Activated CD8-positive, alpha-beta memory T cell treated with anti-CD3 and anti-CD28 coated beads, Interleukin-2, amount 50 U/mL, for 1 hour (primary cell): ENCODE data around the gene MMAB.
A peak's percentile ranks its signal among the peaks of the same experiment; 100 is the strongest.
"Not testable (repeated sequence)": the region's sequence is repeated elsewhere in the genome, so short reads cannot be mapped to it uniquely, and the experiment has no call there.

ENCODE experiments used
- DNase-seq: peaks from one replicate; pipeline ENCODE4 v3.0.0-alpha.2; 2020; ENCODE audit errors: extremely low read depth

The MMAB gene

GRCh38 chr12:109602132-109602531, 28.8 kb upstream of the MMAB start:
- not testable (repeated sequence) for DNase-seq

DNA sequence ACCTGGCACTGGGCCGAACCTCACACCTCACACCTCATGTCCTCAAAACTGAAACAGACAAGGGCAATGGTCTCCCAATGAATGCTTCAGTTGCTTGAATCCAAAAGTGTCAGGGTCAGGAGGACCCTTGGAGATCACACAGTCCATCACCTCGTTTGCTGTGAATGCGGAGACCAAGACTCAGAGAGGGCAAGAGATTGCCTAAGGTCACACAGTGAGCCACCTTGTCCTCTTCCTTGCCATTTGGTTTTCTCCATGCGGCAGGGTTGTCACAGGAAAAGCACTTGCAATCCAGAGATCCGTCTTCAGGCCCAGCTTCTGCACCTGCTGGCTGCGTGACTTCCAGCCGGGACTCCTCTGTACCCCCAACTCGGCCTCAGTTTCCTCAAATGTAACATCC, 28.3 kb upstream of the MMAB start:
- no peak for DNase-seq

DNA sequence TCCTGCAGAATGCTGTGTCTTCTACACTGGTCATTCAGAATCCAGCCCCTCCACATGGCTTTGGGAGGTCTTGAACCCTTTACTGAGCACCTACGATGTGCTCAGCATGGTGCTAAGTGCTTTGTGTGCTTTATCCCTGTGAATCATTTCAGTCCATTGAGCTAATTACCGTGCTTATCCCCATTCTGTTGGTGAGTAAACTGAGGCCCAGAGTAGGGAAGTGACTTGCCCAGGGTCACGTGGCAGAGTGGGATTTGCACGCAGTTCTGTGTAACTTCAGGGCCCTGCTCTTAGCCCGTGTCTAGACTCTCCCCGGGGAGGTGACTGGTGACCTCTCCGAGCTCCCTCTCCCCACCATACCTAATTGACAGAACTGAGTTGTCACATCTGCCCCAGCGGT, 27.7 kb upstream of the MMAB start:
- no peak for DNase-seq

DNA sequence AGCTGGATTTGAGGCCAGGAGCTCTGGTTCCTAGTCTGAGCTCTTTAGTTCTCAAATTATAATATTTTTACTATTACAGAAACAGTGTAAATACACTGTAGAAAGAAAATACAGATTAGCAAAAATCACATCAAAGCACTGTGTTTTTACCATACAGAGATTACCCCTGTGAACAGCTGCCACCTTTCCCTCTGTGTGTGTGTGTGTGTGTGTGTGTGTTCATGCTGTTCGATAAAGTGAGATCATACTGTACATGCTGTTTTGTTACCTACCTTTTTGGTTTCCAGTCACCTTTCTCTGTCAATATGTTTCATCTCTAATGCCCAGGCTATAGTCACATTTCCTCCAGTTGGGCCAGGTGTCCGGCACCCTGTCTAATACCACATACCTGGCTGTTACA, 27.2 kb upstream of the MMAB start:
- DNase-seq: no peak

- DNase-seq: no peak
These were observed 25.8 kb upstream of the MMAB start for GRCh38 chr12:109599087-109599486.

DNA sequence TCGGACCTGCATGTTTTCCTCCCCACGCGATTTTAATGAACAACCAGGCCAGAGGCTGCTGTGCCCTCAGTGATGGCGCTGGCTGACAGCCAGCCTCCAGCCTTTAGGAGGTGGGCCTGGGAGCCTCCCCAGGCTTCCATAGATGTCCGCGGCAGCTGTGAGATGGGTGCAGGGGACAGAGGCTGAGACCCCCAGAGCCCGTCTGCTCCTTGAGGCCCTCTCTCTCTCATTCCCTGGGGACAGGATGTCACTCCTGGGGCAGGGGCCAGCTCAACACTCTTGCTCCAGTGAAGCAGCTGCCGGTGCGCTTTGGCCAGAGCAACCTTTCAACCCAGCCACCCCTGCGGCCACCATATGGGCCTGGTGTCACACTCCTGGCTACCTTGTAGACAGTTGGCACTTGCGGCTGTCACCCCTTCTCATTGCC, 25.1 kb upstream of the MMAB start:
- DNase-seq: no peak

- peak; percentile 12 for DNase-seq
These were observed 24.6 kb upstream of the MMAB start for GRCh38 chr12:109597795-109598427.

- DNase-seq: no peak
These were observed 24.1 kb upstream of the MMAB start for GRCh38 chr12:109597414-109597794.

DNA sequence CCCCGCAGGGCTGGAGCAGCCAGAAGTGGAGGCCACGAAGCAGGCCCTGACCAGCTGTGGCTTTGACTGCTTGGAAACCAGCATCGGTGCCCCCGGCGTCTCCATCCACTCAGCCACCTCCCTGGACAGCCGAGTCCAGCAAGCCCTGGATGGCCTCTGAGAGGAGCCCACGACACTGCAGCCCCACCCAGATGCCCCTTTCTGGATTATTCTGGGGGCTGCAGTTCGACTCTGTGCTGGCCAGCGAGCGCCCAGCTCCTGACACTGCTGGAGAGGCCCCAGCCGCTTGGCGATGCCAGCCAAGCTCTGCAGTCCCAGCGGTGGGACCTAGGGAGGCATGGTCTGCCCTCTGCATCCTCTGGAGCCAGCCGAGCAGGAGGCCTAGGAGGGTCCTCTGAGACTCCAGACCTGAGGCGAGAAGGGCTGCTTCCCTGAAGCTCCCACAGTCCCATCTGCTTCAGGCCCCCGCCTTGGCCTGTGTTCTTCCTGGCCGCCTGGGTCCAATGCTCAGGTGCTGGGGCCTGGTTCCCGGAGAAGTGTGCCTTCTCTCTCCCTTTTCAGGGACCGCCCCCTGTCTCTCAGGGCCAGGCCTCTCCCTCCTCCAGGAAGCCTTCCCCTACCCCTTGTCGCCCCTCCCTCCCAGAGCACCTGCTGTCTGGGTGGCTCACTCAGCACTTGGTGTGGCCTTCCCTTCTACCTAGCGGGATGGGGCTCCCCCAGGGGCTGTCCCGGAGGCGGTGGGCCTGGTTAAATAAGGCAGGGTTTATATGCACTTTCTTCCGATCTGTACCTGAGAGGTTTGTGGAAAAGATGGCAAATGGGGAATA, 23.3 kb upstream of the MMAB start:
- no peak for DNase-seq

DNA sequence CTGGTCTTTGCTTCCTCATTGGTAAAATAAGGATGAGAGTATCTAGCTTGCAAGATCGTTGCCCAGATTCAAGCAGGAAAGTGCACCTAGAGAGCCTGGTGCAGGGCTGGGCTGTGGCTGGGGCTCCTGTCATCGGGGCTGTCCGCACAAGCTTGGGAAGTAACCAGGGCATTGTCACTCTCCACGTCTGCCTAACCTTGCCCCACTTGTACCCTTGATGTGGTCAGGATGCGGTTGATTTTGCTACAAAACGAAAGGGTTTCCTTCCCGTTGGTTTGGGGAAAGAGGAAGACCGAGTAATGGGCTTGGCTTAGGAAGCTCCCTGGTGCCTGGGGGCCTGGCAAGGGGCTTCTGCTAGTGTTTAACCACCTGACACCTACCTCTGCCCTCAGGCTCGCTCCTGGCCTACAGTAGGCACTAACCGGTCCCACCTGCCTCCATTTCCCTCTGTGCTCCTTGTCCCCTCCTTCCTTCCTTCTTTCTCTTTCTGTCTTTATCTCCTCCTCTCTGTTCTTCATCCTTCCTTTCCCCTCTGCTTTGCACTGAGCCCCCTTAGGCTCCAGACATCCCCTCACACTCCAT, 22.1 kb upstream of the MMAB start:
- no peak for DNase-seq

DNA sequence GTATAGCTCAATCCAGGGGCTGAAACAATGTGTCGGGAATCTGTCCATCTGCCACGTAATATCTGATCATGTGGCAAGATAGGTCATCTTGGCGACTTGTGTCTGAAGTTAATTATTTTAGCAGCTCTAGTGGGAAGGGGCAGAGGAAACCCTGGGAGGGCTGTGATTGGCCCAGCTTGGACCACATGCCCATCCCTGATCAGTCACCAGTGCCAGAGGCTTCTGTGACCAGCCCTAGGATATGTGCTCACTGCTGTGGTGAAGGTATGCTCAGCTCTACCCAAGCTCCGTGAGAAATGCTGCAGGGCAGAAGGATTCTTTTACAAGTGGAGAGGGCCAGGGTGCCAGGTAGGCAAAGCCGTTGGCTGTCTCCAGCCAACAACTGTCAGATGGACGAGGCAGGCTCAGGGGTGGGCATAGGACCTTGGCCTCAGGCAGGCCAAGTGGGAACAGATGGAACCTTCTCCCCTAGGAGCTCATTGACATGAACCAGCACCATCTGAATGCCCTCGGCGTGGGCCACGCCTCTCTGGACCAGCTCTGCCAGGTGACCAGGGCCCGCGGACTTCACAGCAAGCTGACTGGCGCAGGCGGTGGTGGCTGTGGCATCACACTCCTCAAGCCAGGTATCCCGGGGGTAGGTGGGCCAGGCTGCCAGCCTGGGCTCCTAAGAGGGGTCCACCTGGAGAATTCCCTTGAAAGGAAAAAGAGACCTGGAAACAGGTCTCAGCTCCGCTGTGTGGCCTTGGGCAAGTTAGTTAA, 21.4 kb upstream of the MMAB start:
- DNase-seq: no peak

DNA sequence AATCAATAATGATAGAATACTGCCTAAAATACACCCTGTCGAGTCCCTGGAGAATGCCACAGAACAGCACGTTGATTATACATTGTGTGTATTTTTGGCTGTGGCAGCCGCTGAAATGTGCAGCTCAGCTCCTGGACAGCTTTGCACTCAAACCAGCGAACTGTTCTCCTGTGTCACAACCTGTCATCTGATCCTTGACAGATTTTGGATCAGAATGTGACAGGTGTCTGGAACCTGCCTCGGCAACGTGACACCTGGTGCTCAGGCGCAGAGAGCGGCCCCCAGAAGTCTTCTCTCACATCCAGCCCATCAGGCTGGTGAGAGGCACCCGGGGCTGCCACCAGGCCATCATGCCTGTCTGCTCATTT, 19.6 kb upstream of the MMAB start:
- DNase-seq: no peak

DNA sequence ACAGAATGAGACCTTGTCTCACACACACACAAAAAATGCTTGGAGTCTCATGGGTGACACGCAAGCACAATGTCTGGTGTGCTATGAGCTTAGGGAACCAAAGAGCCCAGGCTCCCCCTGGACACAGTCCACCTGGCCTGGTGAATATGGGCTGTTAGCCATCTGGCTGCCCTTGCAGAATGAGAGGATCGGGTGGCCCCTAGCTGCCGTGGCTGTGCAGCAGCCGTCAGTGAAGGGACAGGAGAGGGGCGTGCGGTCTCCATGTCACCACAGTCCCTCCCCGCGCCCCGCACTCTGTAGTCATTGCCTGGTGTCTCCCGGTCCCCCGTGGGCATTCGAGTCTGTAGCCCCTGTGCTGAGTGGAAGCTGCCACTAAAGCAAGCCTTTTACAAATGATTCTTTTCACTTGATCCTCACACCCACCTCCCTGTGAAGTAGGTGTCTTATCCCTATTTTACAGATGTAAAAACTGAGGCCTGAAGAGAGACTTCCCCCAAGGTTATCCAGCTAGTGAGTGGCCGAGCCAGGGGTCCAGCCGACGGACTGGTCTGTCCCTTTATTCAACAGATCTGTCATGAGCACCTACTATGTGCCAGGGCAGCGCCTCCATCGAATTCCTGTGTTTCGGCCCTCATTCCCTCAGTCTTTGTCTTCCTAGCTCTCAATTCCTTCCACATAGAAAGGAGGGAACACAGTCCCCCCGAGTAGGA, 19.0 kb upstream of the MMAB start:
- DNase-seq: no peak

- no peak for DNase-seq
These were observed 17.7 kb upstream of the MMAB start for GRCh38 chr12:109591041-109591440.

DNA sequence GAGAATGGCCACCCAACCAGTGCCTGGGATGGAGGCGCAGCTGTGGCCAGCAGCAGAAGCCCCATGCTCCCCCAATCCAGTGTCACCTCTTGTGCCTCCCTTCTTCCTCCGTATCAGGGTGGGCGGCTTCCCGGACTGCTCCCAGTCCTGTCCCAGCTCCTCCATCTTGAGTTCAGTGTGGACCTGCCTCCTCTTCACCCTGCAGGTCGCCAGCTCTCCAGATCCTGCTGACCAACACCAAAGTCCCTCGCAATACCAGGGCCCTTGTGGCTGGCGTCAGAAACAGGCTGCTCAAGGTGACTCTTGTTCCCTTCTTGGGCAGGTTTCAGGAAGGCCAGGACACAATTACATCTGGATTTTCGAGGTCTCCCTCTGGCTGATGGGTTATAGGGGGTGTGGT, 17.3 kb upstream of the MMAB start:
- no peak for DNase-seq

DNA sequence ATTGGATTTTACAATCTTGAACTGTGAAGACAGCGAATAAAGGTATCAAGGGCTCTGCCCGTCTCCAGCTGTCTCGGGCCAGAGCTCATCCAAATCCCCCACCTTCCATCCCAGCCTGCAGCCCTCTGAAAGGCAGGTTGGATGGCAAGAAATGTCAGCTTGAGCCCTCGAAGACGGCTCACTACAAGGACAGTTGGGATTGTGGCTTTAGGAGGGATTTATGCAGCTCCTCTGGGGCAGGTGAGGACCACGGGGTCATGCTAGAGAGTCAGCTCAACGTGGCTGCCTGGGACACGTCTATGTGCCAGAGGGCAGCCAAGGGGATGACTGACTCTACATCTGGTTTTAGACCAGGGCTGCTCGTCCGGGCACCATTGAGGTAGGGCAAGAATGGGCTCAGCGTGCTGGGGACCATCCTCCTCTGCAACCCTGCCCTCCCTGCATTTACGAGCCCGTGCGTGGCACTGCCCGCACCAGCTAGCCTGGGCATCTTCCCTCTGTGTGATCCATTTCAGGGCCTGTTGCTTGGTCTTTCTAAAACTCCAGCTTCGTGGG, 16.5 kb upstream of the MMAB start:
- no peak for DNase-seq

- no peak for DNase-seq
These were observed 15.9 kb upstream of the MMAB start for GRCh38 chr12:109589240-109589590.

DNA sequence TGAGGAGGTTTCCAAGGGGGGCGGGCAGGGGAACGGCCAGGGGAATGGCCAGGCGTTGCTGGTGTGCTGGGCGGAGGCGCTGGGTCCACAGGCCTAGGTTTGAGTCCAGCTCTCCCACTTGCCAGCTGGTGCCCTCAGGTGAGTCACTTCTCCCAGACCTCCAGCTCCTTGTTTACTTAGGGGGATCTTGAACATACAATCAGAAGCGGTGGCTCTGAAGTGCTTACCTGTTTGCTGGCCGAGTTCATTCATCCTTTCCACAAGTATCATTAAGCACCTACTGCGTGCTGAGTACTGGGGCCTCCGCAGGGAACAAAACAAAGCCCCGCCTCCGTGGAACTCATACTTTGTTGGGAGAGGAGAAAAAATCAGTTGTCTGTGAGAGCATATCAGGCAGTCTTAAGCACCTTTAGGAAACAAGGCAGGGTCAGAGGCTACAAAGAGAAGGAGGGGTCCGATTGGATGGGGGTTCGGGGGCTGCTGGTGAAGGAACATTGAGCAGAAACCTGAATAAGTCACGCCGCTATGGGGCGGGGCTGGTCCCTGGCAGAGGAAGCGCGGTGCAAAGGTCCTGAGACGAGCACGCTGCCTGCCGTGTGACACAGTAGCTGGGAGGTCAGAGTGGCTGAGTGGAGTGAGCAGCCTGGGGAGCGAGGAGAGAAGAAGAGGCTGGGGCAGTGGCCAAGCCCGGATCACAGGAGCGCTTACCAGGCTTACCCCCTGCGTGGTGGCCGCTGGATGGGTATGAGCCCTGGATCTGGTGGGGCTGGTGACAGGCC, 15.3 kb upstream of the MMAB start:
- no peak for DNase-seq

- no peak for DNase-seq
These were observed 14.6 kb upstream of the MMAB start for GRCh38 chr12:109587921-109588320.

DNA sequence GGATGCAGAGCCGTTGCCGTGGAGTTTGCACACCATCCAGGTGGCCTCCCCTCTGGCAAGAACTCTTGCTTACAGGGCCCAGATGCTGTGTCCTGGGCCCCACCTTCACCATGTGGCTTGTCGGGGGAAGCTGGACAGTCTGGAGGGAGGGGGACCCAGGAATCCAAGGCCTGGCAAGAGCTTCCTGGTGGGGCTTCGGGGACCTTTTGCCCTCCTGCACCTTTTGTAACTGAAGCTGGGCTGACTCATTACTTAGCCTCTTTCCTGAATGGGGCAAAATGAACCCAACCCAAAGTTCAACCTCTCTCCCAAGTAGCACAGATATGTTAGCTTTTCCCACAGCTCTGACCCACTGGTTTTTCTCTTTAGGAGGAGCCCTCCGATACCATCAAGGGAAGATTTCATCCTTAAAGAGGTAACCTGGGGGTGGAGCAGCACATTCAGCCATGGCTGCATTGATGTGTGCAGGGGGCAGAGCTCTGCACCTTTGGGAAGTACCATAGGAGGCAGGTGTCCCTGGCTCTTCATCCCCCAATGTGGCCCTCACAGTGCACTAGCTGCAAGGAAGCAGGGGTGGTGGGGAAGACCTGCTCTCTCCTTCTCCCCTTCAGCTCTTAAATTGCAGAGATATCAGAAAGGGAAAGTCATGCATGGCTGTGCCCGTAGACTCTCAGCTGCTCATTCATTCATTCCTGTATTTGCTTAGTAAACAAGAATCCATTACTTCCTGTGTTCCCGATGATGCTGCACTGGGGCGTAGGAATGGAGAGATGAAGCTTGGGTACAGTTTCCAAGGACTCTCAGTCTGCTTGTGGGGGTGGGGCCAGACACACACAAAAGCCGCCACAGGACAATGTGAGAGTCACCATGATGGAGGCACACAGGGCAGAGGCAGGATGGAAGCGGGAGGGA, 13.3 kb upstream of the MMAB start:
- no peak for DNase-seq
